Thyroid gland (tissue), 4 donors: ENCODE results near the gene FLNA. TPM values are rescaled to one million over a fixed set of nuclear protein-coding genes. Genes with fewer than 3 reads are reported as not detected.
A peak's percentile ranks its signal among the peaks of the same experiment; 100 is the strongest.

Experiments
- DNase-seq, 2 donors: peaks; one replicate each; pipeline ENCODE4 v3.0.0-alpha.2; 2019
- H3K27ac ChIP-seq, 3 donors: fragments of 200-600 bp; sonication (generic); 1 replicate in 2 of 3; 2 replicates in 1 of 3; pipeline ENCODE4 v1.5.1; 2016 to 2019; ENCODE audit warnings: mild to moderate bottlenecking in 1 of 3, moderate library complexity in 1 of 3
- H3K27me3 ChIP-seq: fragments of 200-600 bp; sonication (generic); one replicate; pipeline ENCODE4 v1.5.1; 2019
- H3K36me3 ChIP-seq, 2 donors: fragments of 200-600 bp; sonication (generic); one replicate each; pipeline ENCODE4 v1.5.1; 2016 to 2019
- H3K4me1 ChIP-seq, 2 donors: fragments of 200-600 bp; sonication (generic); one replicate each; pipeline ENCODE4 v1.5.1; 2017 to 2019
- H3K4me3 ChIP-seq, 3 donors: fragments of 200-600 bp; sonication (generic); replicated peaks in 1 of 3; 1 replicate in 2 of 3; 2 replicates in 1 of 3; pipeline ENCODE4 v1.5.1; 2016; ENCODE audit warnings: mild to moderate bottlenecking in 1 of 3
- H3K9me3 ChIP-seq: fragments of 200-600 bp; sonication (generic); one replicate; pipeline ENCODE4 v1.5.1; 2017
- POLR2A ChIP-seq, 2 donors: fragments of 450-650 bp; IDR thresholded peaks; one replicate each; pipeline ENCODE4 v1.6.1; 2017; ENCODE audit warnings: antibody characterized with exemption in 2 of 2, mild to moderate bottlenecking in 2 of 2, moderate library complexity in 1 of 2
- WGBS, 2 donors: methylation state at CpG; one replicate each; pipeline ENCODE4 v1.1.5; 2017; 5-methylcytosine and 5-hydroxymethylcytosine counted together
- intact Hi-C: fragments of 100-400 bp; cut with DNase I; formaldehyde crosslinking; loops from one replicate; pipeline ENCODE4 v1.15.1; 2023
- total RNA-seq, 4 donors: library from RNA; depleted of rRNA; stranded (reverse); fragments of >200 nt; gene quantifications; one replicate each; pipeline ENCODE4 v1.2.3, GENCODE V29; 2016
- TF ChIP-seq, protein P1 (sequence below), 6 experiments: fragments of 200-600 bp in 3 of 6; fragments of 450-650 bp in 3 of 6; sonication (generic) in 3 of 6; IDR thresholded peaks; one replicate each; pipeline ENCODE4 v1.5.1; 2016 to 2019; ENCODE audit warnings: antibody characterized with exemption in 6 of 6, mild to moderate bottlenecking in 2 of 6, inconsistent platforms in 1 of 6, moderate library complexity in 1 of 6

FLNA gene
- total RNA-seq, 4 donors from 2014 or later = 143 to 553 (median 291) TPM

DNA sequence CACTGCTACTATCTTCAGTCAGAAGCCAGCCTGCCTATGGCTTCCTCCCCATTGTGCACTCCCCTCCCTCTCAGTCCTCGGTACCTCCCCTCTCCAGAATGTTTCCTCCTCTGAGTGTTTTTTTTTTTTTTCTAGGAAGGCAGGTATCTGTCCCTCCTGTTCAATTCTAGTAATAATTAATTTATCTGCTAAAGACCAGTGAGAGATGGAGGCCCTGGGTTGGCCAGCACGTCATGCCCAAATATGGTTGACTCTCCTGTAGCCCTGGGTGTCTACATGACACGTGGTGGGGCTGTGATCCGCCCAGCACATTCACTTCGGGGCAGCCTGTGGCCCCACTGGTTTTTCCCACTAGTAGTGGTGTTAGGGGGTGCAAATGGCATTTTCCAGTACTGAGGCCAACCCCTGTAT lies 1.8 kb downstream of the FLNA start:
- DNase-seq = no peak
- 46 to 62% methylated on average over 2 to 5 of the region's 5 CpGs for WGBS, 2 donors
- intact Hi-C loops = no loop called here
- no peaks in the 10 kb centered on the region for H3K27me3 ChIP-seq
- no peaks in the 10 kb centered on the region for H3K9me3 ChIP-seq
- no peak overlapping the region for H3K27ac ChIP-seq
- H3K36me3 ChIP-seq = no peaks in the 10 kb centered on the region
- H3K4me1 ChIP-seq = peaks cover 11 to 25% of the 10 kb centered on the region in 2 donors
- TF ChIP-seq POLR2A (IDR thresholded peaks at IDR 0.05) = no peak
- TF ChIP-seq, protein P1, sequence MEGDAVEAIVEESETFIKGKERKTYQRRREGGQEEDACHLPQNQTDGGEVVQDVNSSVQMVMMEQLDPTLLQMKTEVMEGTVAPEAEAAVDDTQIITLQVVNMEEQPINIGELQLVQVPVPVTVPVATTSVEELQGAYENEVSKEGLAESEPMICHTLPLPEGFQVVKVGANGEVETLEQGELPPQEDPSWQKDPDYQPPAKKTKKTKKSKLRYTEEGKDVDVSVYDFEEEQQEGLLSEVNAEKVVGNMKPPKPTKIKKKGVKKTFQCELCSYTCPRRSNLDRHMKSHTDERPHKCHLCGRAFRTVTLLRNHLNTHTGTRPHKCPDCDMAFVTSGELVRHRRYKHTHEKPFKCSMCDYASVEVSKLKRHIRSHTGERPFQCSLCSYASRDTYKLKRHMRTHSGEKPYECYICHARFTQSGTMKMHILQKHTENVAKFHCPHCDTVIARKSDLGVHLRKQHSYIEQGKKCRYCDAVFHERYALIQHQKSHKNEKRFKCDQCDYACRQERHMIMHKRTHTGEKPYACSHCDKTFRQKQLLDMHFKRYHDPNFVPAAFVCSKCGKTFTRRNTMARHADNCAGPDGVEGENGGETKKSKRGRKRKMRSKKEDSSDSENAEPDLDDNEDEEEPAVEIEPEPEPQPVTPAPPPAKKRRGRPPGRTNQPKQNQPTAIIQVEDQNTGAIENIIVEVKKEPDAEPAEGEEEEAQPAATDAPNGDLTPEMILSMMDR (IDR thresholded peaks at IDR 0.05) = no peak
- H3K4me3 ChIP-seq = no peak overlapping the region

DNA sequence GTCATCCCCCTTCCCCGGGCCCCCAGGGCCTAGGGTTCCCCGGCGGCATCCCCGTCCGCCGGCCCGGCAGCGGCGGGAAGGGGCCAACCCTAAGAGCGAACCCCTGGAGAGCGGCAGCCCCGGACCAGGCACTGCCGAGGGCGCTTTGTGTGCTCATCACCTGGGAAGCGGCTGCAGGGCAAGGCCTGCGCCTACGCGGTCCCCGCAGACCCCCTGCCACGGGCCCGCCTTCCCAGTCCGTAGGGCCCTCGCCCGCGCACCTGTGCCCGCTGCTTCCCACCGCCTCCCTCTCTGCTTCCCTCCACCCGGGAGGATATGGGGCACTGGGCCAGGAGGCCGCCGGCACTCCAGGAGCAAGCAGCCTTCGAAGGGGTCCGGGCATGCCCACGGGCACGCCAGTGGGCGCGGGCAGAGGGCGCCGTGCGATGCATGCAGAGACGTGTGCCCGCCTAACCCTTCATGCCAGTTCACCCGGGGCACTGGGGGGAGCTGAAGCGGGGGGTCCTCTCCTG lies 2.6 kb downstream of the FLNA start:
- H3K27ac ChIP-seq = peak overlapping the region in 2 of 3 donors; percentile 17 to 87
- no peak for TF ChIP-seq POLR2A (IDR thresholded peaks at IDR 0.05)
- TF ChIP-seq, protein P1 (IDR thresholded peaks at IDR 0.05) = no peak
- intact Hi-C loops = no loop called here
- H3K4me3 ChIP-seq = peak overlapping the region in 2 of 3 donors; percentile 20 to 28
- WGBS, 2 donors = 27% methylated on average over 3 of the region's 43 CpGs; no CpG with 5 or more reads in 1 of the 2 donors
- peaks cover 0 to 6% of the 10 kb centered on the region in 2 donors for H3K36me3 ChIP-seq
- peaks cover 11 to 25% of the 10 kb centered on the region in 2 donors for H3K4me1 ChIP-seq
- peak; percentile 18 to 26 for DNase-seq
- H3K9me3 ChIP-seq = no peaks in the 10 kb centered on the region
- no peaks in the 10 kb centered on the region for H3K27me3 ChIP-seq

DNA sequence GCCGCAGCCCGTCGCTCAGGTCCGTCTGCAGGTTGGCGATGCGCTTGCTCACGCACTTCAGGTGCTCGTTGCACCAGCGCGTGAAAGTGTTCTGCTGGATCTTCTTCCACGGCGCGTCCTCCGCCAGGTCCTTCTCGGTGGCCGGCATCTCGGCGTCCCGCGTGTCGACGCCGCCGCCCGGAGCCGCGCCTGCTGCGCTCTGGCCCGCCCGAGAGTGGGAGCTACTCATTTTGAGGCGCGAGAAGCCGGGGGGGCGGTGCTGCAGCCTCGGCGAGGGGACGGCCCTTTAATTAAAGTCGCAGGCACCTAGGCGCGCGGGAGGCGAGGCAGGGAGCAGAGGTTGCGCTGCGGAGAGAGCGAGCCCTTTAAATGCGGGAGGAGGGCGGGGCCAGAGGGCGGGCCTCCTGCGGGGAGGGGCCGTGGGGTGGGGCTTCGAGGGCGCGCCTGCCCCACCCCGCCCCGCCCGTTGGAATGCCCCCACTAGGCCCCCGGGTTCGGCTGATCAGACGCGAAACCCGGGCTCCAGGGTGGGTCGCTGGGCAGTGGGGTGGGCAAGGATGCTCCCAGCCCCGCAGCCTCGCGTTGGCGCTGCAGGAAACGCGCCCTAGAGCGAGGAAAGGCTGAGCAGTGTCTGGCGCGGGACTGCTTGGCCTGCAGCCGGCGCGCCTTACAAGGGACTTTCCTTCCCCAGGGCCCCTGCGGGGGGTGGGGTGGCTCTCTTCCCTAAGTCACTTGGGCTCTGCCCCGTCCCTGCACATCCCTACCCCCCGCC lies 3.2 kb downstream of the FLNA start:
- Histone ChIP-seq H3K9me3 (no peaks in the 10 kb centered on the region), H3K27me3 (no peaks in the 10 kb centered on the region), H3K4me3 (peak overlapping the region in 2 of 3 donors; percentile 50 to 73), H3K36me3 (peaks cover 0 to 13% of the 10 kb centered on the region in 2 donors), H3K27ac (peak overlapping the region in 2 of 3 donors; percentile 87 to 89), H3K4me1 (peaks cover 11 to 25% of the 10 kb centered on the region in 2 donors)
- intact Hi-C loops = no loop called here
- TF ChIP-seq, protein P1 (IDR thresholded peaks at IDR 0.05) = peak in 1 of 6 experiments; percentile 25
- peak; percentile 95 to 96 for TF ChIP-seq POLR2A (IDR thresholded peaks at IDR 0.05)
- WGBS, 2 donors = 0% methylated on average over 2 of the region's 77 CpGs; no CpG with 5 or more reads in 1 of the 2 donors
- peak; percentile 92 to 95 for DNase-seq

DNA sequence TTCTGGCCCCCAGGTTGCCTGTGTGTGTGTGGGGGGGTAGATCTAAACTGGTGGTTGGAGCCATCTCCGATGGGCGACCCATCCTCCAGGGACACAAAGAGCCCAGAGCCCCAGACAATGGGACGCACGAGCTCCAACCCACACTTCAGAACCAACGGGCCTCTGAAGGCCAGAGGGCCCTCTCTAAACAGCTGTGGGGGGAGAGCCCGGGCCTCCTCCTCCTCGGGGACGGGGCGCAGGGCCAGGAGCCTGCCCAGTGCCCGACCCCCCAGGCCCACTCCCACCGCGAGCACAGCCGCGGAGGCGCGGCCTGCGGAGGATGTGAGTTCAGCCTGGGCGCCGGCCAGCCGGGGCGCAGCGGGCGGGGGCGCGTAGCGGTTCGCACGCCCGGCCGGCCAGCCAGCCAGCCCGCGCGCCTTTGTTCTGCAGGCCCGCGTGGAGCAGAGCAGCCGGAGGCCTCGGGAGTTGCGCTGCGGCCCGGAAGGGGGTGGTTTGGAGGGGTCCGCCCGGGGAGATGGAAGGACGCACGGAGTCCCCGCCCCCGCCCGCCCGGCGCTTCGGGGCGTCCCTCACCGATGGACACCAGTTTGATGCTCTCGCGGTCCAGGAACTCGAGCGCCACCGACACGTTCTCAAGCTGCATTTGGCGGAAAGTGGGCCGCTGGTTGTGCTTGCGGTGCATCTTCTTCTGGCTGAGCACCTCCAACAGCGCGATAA lies 4.0 kb downstream of the FLNA start:
- Histone ChIP-seq H3K27ac (peak overlapping the region; percentile 87 to 95 (median 89)), H3K36me3 (peaks cover 5 to 20% of the 10 kb centered on the region in 2 donors), H3K27me3 (no peaks in the 10 kb centered on the region), H3K4me3 (peak overlapping the region in 2 of 3 donors; percentile 50 to 73), H3K4me1 (peaks cover 11 to 25% of the 10 kb centered on the region in 2 donors), H3K9me3 (no peaks in the 10 kb centered on the region)
- intact Hi-C loops = no loop called here
- TF ChIP-seq, protein P1 (IDR thresholded peaks at IDR 0.05) = no peak
- no peak for TF ChIP-seq POLR2A (IDR thresholded peaks at IDR 0.05)
- WGBS, 2 donors = 0% methylated on average over 1 of the region's 63 CpGs; no CpG with 5 or more reads in 1 of the 2 donors
- peak; percentile 30 to 42 for DNase-seq
